GM10248 (cell line): ENCODE results near the gene CEP250.

Experiments used
- CTCF ChIA-PET: fragments of 300-600 bp; sonication (Branson Sonifier 250); formaldehyde crosslinking; extraction: SDS; loops from one replicate; lab custom pipeline; 2021; ENCODE audit warnings: antibody characterized with exemption; lab: Yijun Ruan, JAX
- POLR2A ChIA-PET: fragments of 350-650 bp; sonication (Branson Sonifier 250); formaldehyde crosslinking; extraction: SDS; loops from one replicate; lab custom pipeline; 2020; ENCODE audit warnings: antibody characterized with exemption; lab: Yijun Ruan, JAX
- DNase-seq: peaks from one replicate; pipeline ENCODE4 v3.0.0; 2012; ENCODE audit errors: extremely low spot score
- CTCF ChIP-seq: IDR thresholded peaks from 2 replicates; pipeline ENCODE4 v1.5.1; 2012; ENCODE audit warnings: mild to moderate bottlenecking, low read depth; ENCODE audit errors: extremely low read depth, missing control alignments, control extremely low read depth

The CEP250 gene

GRCh38 chr20:35431621-35432429, 23.6 kb upstream of the CEP250 start:
- TF ChIP-seq CTCF, result no peak
- ChIA-PET POLR2A (no interaction called here), CTCF (interaction anchor here (1.2 to 10.2 kb wide), 4 partner anchors 9 to 128 kb away, joined by 5 to 74 read pairs (median 6); no protein-coding TSS in a partner anchor)
- no peak for DNase-seq

- TF ChIP-seq CTCF, result no peak
- DNase-seq, result no peak
- POLR2A ChIA-PET, result no interaction called here
- CTCF ChIA-PET, result interaction anchor here (10.2 kb wide), 1 partner anchor 14 kb away, joined by 74 read pairs; no protein-coding TSS in a partner anchor
Observed at GRCh38 chr20:35432430-35432735, 23.0 kb upstream of the CEP250 start.

GRCh38 chr20:35433337-35433736, 22.1 kb upstream of the CEP250 start:
- CTCF ChIA-PET, result interaction anchor here (10.2 kb wide), 1 partner anchor 13 kb away, joined by 74 read pairs; no protein-coding TSS in a partner anchor
- DNase-seq, result no peak
- POLR2A ChIA-PET, result no interaction called here
- no peak for TF ChIP-seq CTCF

GRCh38 chr20:35434085-35435005, 21.1 kb upstream of the CEP250 start:
- ChIA-PET POLR2A (interaction anchor here (0.6 kb wide), 1 partner anchor 241 kb away, joined by 9 read pairs; no protein-coding TSS in a partner anchor), CTCF (interaction anchor here (1.3 to 10.2 kb wide), 3 partner anchors 12 to 131 kb away, joined by 3 to 74 read pairs (median 14); no protein-coding TSS in a partner anchor)
- TF ChIP-seq CTCF, result no peak
- DNase-seq, result no peak

- TF ChIP-seq CTCF, result no peak
- ChIA-PET POLR2A (interaction anchor here (1.1 kb wide), 1 partner anchor 18 kb away, joined by 3 read pairs; no protein-coding TSS in a partner anchor), CTCF (interaction anchor here (0.8 to 3.0 kb wide), 4 partner anchors 11 to 133 kb away, joined by 3 to 14 read pairs (median 4); no protein-coding TSS in a partner anchor)
- DNase-seq, result no peak
Observed at GRCh38 chr20:35436177-35436573, 19.2 kb upstream of the CEP250 start.

- ChIA-PET CTCF (interaction anchor here (1.6 to 4.9 kb wide), 3 partner anchors 10 to 133 kb away, joined by 5 to 50 read pairs (median 14); no protein-coding TSS in a partner anchor), POLR2A (no interaction called here)
- no peak for DNase-seq
- no peak for TF ChIP-seq CTCF
Observed at GRCh38 chr20:35437599-35437998, 17.8 kb upstream of the CEP250 start.
